Globus pallidus (tissue), 1 donor: ENCODE measurements around the gene EIF4E3.

ENCODE experiments used
- DNase-seq: peaks from one replicate; pipeline ENCODE4 v3.0.0-alpha.2; 2015; ENCODE audit warnings: low spot score

Gene EIF4E3

GRCh38 chr3:71725271-71725991 lies at the start of gene EIF4E3:
TSS of gene EIF4E3 (minus strand) at chr3:71725402. CDS start at chr3:71725367, 35 bp downstream.
- no peak for DNase-seq

- DNase-seq, result no peak
These were observed 46.7 kb upstream of the EIF4E3 start for GRCh38 chr3:71771884-71772283.

GRCh38 chr3:71771126-71771525 lies 45.9 kb upstream of the EIF4E3 start:
- no peak for DNase-seq

- DNase-seq, result no peak
These were observed 38.2 kb upstream of the EIF4E3 start for GRCh38 chr3:71763426-71763825.

- DNase-seq, result no peak
These were observed 34.9 kb upstream of the EIF4E3 start for GRCh38 chr3:71760140-71760539.

- DNase-seq, result no peak
These were observed 34.2 kb upstream of the EIF4E3 start for GRCh38 chr3:71759401-71759800.

- no peak for DNase-seq
These were observed 32.9 kb upstream of the EIF4E3 start for GRCh38 chr3:71758091-71758490.

GRCh38 chr3:71754610-71755253 lies 29.5 kb upstream of the EIF4E3 start:
- no peak for DNase-seq

GRCh38 chr3:71753701-71754609 lies 28.8 kb upstream of the EIF4E3 start, which contains the start of gene GPR27:
TSS of gene GPR27 (plus strand) at chr3:71753855. CDS start at chr3:71754050, 195 bp downstream.
- DNase-seq, result no peak

- DNase-seq, result no peak
These were observed 27.9 kb upstream of the EIF4E3 start for GRCh38 chr3:71752831-71753700.

- no peak for DNase-seq
These were observed 26.4 kb upstream of the EIF4E3 start for GRCh38 chr3:71751602-71752001.

- DNase-seq, result no peak
These were observed 19.5 kb upstream of the EIF4E3 start for GRCh38 chr3:71744738-71745137.

GRCh38 chr3:71742621-71743020 lies 17.4 kb upstream of the EIF4E3 start:
- no peak for DNase-seq

- no peak for DNase-seq
These were observed 9.7 kb upstream of the EIF4E3 start for GRCh38 chr3:71734881-71735280.

GRCh38 chr3:71733319-71733718 lies 8.1 kb upstream of the EIF4E3 start:
- no peak for DNase-seq

GRCh38 chr3:71732637-71733036 lies 7.4 kb upstream of the EIF4E3 start:
- DNase-seq, result no peak

GRCh38 chr3:71728632-71729342 lies 3.6 kb upstream of the EIF4E3 start:
- DNase-seq, result no peak

- DNase-seq, result no peak
These were observed 944 bp upstream of the EIF4E3 start for GRCh38 chr3:71726146-71726545.

- DNase-seq, result no peak
These were observed 475 bp downstream of the EIF4E3 start for GRCh38 chr3:71724584-71725270.

GRCh38 chr3:71724171-71724453 lies 1.1 kb downstream of the EIF4E3 start:
- no peak for DNase-seq
